Skin of body (tissue), 2 donors: ENCODE measurements around the gene RNU1-4. TPM values are rescaled to one million over a fixed set of nuclear protein-coding genes. Genes with fewer than 3 reads are reported as not detected.
"Not testable (repeated sequence)": the region's sequence is repeated elsewhere in the genome, so short reads cannot be mapped to it uniquely, and the experiment has no call there.

Experiments used
- DNase-seq: peaks from one replicate; lab custom pipeline; 2025; lab: John Stamatoyannopoulos, UW
- total RNA-seq: library from RNA; depleted of rRNA; stranded (reverse); fragments of >200 nt; gene quantifications from one replicate; pipeline ENCODE4 v1.2.3, GENCODE V29; 2014

Gene RNU1-4
- total RNA-seq, 1 donor from 2014 or later = 34,682 TPM

- not testable (repeated sequence) for DNase-seq
Observed at GRCh38 chr1:16708704-16709103, 31.6 kb upstream of the RNU1-4 start.

- DNase-seq = not testable (repeated sequence)
Observed at GRCh38 chr1:16709659-16710087, 30.6 kb upstream of the RNU1-4 start.

GRCh38 chr1:16710618-16711017, 29.7 kb upstream of the RNU1-4 start:
- DNase-seq = not testable (repeated sequence)

GRCh38 chr1:16712131-16712530, 28.2 kb upstream of the RNU1-4 start:
- not testable (repeated sequence) for DNase-seq

- not testable (repeated sequence) for DNase-seq
Observed at GRCh38 chr1:16712582-16712981, 27.7 kb upstream of the RNU1-4 start.

- not testable (repeated sequence) for DNase-seq
Observed at GRCh38 chr1:16712984-16713383, 27.3 kb upstream of the RNU1-4 start.

- DNase-seq = not testable (repeated sequence)
Observed at GRCh38 chr1:16713480-16713879, 26.8 kb upstream of the RNU1-4 start.

- DNase-seq = no peak
Observed at GRCh38 chr1:16716691-16717335, 23.5 kb upstream of the RNU1-4 start.

GRCh38 chr1:16717336-16718098, 22.8 kb upstream of the RNU1-4 start:
- no peak for DNase-seq

GRCh38 chr1:16718099-16718907, 22.0 kb upstream of the RNU1-4 start:
- not testable (repeated sequence) for DNase-seq

GRCh38 chr1:16718908-16719533, 21.3 kb upstream of the RNU1-4 start:
- DNase-seq = no peak

- DNase-seq = no peak
Observed at GRCh38 chr1:16719571-16720350, 20.6 kb upstream of the RNU1-4 start.

GRCh38 chr1:16720351-16721223, 19.7 kb upstream of the RNU1-4 start:
- no peak for DNase-seq

- DNase-seq = no peak
Observed at GRCh38 chr1:16721871-16722641, 18.3 kb upstream of the RNU1-4 start.

- no peak for DNase-seq
Observed at GRCh38 chr1:16724718-16725438, 15.4 kb upstream of the RNU1-4 start.

- peak; percentile 45 for DNase-seq
Observed at GRCh38 chr1:16725439-16726245, 14.7 kb upstream of the RNU1-4 start.
